Suppressor macrophage (primary cell): ENCODE measurements around the gene TGFB2.

Experiments
- DNase-seq, 4 experiments: peaks; one replicate each; pipeline ENCODE4 v3.0.0-alpha.2; 2020 to 2022

TGFB2 gene

DNA sequence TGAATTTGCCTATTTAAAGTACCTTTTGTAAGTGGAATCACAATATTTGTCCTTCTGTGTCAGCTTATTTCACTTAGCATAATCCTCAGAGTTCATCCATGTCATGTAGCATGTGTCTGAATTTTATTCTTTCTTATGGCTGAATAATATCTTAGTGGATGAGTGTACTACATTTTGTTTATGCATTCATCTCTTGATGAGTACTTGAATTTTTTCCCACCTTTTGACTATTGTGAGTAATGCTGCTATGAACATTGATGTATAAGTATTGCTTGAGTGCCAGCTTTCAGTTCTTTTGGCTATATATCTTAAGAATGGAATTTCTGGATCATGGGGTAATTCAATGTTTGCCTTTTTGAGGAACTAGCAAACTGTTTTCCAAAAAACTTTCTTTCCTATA is 84.2 kb downstream of the TGFB2 start:
- no peak for DNase-seq

- no peak for DNase-seq
Observed at GRCh38 chr1:218430346-218430745, 85.2 kb downstream of the TGFB2 start.

GRCh38 chr1:218430822-218431221 is 85.7 kb downstream of the TGFB2 start:
- DNase-seq: no peak

- no peak for DNase-seq
Observed at GRCh38 chr1:218431476-218431875, 86.3 kb downstream of the TGFB2 start.

DNA sequence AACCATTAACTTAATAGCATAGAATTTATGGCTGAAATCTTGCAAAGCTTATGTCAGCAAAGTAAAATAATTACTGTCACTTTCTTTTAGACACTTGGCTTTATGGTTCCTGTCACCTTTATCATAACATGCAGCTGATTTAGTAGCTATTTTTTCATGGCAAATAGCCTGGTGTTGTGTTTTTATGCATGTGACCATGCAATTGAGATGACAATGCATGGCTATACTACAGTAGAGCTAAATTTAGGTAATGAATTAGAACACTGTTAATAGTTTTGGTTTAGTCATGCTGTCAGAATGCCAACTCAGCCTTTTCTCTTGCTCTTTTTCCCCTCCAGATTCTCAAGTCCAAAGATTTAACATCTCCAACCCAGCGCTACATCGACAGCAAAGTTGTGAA is 88.6 kb downstream of the TGFB2 start:
- DNase-seq: no peak

GRCh38 chr1:218435528-218435927 is 90.4 kb downstream of the TGFB2 start:
- no peak for DNase-seq

DNA sequence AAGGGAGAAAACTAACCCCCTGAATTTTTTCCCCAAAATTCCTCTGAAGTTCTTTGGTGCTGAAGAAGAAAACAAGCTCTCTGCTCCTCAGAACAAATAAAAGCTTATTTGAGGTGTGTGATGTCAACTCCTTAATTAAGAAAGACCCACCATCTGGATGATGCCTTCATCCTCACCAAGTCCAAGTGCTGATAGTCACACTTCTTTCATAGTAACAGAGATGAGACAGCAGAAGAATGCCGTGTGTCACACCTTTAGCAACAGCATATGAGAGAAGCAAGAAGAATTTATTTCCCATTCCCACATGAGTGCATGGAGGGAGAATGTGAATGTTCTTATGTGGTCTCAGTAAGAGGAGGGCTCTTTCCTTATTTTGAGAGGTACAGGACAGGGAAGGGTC is 91.2 kb downstream of the TGFB2 start:
- DNase-seq: no peak

DNA sequence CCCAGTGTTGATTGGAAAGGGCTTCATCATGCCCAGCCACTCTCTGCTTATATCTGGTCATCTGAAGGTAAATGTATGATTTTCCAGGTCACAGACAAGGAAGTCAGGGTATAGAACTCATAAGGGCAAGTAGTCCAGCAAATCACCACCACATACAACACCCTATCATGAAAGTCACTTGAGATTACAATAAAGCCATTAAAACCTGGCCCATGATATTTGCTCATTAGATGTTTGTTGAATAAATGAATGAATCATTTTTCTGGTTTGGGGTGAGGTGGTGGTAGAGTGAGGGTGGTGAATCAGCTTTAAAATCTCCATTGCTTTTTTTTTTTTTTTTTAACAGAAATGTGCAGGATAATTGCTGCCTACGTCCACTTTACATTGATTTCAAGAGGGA is 91.9 kb downstream of the TGFB2 start:
- DNase-seq: no peak

- no peak for DNase-seq
Observed at GRCh38 chr1:218439541-218440295, 94.6 kb downstream of the TGFB2 start.

DNA sequence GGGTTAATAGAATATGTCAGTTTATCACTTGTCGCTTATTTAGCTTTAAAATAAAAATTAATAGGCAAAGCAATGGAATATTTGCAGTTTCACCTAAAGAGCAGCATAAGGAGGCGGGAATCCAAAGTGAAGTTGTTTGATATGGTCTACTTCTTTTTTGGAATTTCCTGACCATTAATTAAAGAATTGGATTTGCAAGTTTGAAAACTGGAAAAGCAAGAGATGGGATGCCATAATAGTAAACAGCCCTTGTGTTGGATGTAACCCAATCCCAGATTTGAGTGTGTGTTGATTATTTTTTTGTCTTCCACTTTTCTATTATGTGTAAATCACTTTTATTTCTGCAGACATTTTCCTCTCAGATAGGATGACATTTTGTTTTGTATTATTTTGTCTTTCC is 98.1 kb downstream of the TGFB2 start:
- DNase-seq: no peak

DNA sequence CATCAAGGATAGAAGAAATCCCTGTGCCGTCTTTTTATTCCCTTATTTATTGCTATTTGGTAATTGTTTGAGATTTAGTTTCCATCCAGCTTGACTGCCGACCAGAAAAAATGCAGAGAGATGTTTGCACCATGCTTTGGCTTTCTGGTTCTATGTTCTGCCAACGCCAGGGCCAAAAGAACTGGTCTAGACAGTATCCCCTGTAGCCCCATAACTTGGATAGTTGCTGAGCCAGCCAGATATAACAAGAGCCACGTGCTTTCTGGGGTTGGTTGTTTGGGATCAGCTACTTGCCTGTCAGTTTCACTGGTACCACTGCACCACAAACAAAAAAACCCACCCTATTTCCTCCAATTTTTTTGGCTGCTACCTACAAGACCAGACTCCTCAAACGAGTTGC is 99.0 kb downstream of the TGFB2 start:
- no peak for DNase-seq

- no peak for DNase-seq
Observed at GRCh38 chr1:218444588-218444987, 99.5 kb downstream of the TGFB2 start.

- no peak for DNase-seq
Observed at GRCh38 chr1:218447010-218447689, 102.0 kb downstream of the TGFB2 start.

DNA sequence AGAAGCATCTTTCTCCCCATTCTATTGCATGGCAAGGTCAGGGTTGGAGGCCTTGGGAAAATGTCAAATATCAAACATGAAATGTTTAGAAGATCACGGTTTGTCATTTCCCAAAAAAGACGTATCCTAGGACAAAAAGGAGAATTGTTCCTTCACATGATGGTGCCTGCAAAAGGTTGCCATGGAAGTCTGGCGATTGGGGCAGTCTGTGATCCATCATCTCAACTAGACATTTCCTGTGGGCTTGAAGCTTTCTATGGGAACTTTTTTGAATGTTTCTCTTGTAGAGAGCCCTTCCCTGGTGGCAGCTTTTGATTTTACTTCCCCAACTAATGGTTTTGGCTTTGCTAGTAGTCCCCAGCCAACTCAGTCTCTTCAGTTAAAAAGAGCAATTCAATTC is 106.3 kb downstream of the TGFB2 start:
- no peak for DNase-seq

DNA sequence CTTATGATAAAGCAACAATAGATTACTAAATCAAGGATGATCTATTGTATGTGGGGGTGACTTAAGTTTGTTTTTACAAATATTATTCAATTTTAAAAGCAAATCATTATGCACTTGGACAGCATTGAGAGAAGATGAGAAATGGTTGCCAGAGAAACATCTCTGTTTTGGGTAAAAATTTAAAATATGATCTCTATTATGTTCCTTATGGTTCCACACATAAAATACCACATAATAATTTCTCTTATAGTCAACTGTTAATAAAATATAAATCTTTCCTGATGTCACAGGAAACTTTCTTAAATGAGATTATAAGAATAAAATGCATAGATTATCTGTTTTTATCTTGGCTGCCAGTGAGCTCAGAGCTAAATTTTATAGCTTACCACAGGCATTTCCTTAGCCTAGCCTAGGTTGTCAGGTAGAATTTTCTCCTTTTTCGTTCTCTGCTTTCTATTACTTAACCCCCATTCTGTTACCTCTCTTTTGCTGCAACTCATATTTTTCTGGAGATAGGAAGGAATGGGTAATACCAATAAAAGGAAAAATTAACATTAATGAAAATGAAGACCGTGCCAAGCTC is 109.7 kb downstream of the TGFB2 start:
- no peak for DNase-seq

DNA sequence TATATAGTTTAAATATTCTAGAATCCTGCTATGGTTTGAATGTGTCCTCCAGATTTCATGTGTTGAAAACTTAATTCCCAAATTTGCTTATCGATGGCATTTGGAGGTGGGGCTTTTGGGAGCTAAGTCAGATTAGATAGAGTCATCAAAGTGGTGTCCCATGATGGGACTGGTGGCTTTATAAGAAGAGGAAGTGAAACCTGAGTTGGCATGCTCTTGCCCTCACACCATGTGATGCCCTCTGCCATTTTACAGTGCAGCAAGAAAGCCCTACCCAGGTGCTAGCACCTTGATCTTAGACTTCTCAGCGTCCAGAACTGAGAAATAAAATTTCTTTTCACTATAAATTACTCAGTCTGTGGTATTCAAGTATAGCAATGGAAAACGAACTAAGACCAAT is 111.3 kb downstream of the TGFB2 start:
- peak; percentile 24 to 71 (median 59) for DNase-seq

- DNase-seq: no peak
Observed at GRCh38 chr1:218459450-218459849, 114.3 kb downstream of the TGFB2 start.

DNA sequence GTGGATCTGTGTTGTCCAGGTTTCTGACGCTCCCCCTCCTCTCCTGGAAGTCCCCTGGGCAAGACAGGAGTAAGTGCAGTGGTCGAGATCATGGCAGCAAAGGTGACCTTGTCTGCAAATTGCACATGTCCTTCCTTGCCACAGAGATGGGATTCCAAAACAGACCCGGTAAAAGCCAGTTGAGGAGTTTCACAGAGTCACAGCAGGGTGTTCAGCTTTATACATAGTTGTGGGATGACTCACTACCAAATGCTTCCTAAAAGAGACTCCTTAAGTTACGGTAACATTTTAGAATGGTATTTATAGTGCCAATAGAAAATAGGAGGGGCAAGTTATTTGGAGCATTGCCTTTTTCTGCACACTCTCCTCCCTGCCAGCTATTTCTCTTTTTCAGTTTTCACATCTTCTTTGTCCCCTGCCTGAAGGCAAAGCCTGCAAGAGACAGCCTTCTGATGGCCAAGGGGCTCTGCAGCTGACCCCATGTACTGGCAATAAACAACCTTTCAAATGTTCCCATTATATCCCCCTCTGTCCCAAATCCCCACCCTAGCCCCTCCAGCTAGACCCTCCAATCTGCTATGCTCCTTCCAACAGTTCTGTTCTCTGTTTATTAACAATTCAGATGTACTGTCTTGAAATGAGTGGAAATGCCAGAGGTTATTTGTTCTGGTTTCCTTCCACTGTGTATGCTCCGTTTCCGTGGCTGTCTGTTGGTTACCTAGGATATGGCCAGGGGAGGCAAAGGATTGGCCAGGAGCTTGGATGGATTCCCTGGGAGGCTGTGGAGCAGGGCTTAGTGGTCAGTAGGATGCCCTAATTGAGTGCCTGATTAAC is 115.0 kb downstream of the TGFB2 start:
- peak in 2 of 4 experiments; percentile 46 to 54 for DNase-seq

GRCh38 chr1:218461351-218461750 is 116.2 kb downstream of the TGFB2 start:
- DNase-seq: no peak

DNA sequence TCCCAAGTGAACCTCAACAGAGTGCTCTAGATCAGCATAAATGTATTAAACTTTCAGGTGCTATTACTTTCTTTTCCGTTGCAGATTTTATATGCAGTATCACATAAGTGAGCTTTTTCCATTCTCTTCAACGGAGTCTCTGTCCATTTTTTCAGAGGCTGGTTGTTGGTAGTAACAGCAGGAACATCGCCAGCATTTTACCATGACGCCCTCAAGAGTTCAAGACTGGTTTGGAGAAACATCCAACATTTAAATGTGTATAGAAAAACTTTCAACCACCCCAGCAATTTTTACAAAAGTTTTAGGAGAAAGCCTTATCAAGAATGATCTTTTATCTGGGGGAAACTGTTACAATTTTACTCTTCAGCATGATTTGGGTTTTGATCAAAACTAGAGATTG is 117.0 kb downstream of the TGFB2 start:
- no peak for DNase-seq

- DNase-seq: peak in 2 of 4 experiments; percentile 41 to 62
Observed at GRCh38 chr1:218462587-218462986, 117.5 kb downstream of the TGFB2 start.

DNA sequence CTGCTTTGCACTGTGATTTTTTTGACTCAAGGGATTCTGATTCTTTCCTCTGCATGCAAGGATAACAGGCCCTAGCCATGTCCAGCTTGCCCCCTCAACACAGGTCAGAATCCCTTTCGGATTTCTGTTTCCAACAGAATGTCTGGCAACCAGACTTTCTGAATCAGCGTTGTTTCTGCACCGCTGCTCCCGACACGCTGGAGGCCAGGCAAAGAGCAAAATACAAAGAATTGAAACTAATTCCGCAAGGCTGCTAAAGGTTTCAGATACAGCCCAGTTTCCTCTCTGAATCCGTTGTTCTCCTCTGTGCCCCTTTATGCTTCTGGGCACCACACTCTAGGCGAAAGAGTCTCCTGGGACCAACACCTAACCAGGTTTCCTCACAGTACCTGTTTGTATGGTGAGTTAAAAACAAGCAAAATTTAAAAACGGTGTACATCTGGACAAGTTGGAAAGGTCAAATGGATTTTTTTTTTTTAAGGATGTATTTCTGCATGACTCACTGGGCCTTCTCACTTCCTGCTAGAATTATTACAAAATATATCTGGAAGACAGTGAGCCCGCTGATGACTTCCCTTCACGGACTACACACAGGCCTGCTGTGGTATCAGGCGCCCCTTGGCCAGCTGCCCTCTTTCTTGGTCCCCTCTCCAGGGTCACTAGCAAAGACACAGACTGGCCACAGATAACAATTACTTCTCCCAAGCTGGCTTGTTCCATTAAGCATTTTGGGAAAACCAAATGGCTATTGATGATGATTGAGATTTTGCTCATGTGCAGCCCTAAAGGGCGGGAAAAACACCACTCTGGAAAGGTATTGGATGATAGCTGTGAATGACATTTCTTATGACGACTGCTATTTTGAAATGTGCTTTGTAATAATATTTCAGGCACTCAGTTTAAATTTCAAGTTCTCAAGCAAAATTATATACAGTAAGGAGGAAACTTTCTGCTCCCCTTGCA is 118.3 kb downstream of the TGFB2 start:
- DNase-seq: peak; percentile 71 to 90 (median 84)
